Liver (tissue), 3 donors: Measurements from ENCODE around the gene STAT6.

Experiments used
- EGR1 ChIP-seq, 2 donors: IDR thresholded peaks; 2 replicates each; pipeline ENCODE4 v1.6.1; 2016 to 2018; ENCODE audit warnings: antibody characterized with exemption in 2 of 2, low read depth in 2 of 2
- FOXA1 ChIP-seq: IDR thresholded peaks from 2 replicates; pipeline ENCODE4 v1.6.1; 2016; ENCODE audit warnings: antibody characterized with exemption
- FOXA2 ChIP-seq: IDR thresholded peaks from 2 replicates; pipeline ENCODE4 v1.6.1; 2016; ENCODE audit warnings: antibody characterized with exemption
- GABPA ChIP-seq, 2 donors: IDR thresholded peaks in 1 of 2; conservative IDR thresholded peaks in 1 of 2; 2 replicates each; pipeline ENCODE4 v1.6.1; 2016; ENCODE audit warnings: antibody characterized with exemption in 2 of 2, mild to moderate bottlenecking in 1 of 2, moderate library complexity in 1 of 2
- JUND ChIP-seq, 2 donors: IDR thresholded peaks; 2 replicates each; pipeline ENCODE4 v1.6.1; 2016; ENCODE audit warnings: antibody characterized with exemption in 2 of 2
- MAX ChIP-seq: IDR thresholded peaks from 2 replicates; pipeline ENCODE4 v1.6.1; 2016; ENCODE audit warnings: antibody characterized with exemption
- REST ChIP-seq: IDR thresholded peaks from 2 replicates; pipeline ENCODE4 v1.6.1; 2016; ENCODE audit warnings: antibody characterized with exemption, mild to moderate bottlenecking
- RXRA ChIP-seq, 2 donors: IDR thresholded peaks; 2 replicates each; pipeline ENCODE4 v1.6.1; 2017 to 2018; ENCODE audit warnings: antibody characterized with exemption in 2 of 2, mild to moderate bottlenecking in 1 of 2
- SP1 ChIP-seq: IDR thresholded peaks from 2 replicates; pipeline ENCODE4 v1.6.1; 2018; ENCODE audit warnings: antibody characterized with exemption, mild to moderate bottlenecking
- YY1 ChIP-seq: IDR thresholded peaks from 2 replicates; pipeline ENCODE4 v1.6.1; 2016; ENCODE audit warnings: antibody characterized with exemption, mild to moderate bottlenecking
- TF ChIP-seq, protein P1 (sequence below): fragments of 150-350 bp; IDR thresholded peaks from 2 replicates; pipeline ENCODE4 v1.5.1; 2017; ENCODE audit warnings: improper control_type of control experiment, low read depth, low read length; ENCODE audit not compliant: missing input control
- TF ChIP-seq, protein P2 (sequence below): IDR thresholded peaks from 2 replicates; pipeline ENCODE4 v1.6.1; 2016; ENCODE audit warnings: antibody characterized with exemption
- donor health status: healthy.
- donor health status: healthy.

- TF ChIP-seq, protein P1, sequence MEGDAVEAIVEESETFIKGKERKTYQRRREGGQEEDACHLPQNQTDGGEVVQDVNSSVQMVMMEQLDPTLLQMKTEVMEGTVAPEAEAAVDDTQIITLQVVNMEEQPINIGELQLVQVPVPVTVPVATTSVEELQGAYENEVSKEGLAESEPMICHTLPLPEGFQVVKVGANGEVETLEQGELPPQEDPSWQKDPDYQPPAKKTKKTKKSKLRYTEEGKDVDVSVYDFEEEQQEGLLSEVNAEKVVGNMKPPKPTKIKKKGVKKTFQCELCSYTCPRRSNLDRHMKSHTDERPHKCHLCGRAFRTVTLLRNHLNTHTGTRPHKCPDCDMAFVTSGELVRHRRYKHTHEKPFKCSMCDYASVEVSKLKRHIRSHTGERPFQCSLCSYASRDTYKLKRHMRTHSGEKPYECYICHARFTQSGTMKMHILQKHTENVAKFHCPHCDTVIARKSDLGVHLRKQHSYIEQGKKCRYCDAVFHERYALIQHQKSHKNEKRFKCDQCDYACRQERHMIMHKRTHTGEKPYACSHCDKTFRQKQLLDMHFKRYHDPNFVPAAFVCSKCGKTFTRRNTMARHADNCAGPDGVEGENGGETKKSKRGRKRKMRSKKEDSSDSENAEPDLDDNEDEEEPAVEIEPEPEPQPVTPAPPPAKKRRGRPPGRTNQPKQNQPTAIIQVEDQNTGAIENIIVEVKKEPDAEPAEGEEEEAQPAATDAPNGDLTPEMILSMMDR: no peak
- TF ChIP-seq, protein P2, sequence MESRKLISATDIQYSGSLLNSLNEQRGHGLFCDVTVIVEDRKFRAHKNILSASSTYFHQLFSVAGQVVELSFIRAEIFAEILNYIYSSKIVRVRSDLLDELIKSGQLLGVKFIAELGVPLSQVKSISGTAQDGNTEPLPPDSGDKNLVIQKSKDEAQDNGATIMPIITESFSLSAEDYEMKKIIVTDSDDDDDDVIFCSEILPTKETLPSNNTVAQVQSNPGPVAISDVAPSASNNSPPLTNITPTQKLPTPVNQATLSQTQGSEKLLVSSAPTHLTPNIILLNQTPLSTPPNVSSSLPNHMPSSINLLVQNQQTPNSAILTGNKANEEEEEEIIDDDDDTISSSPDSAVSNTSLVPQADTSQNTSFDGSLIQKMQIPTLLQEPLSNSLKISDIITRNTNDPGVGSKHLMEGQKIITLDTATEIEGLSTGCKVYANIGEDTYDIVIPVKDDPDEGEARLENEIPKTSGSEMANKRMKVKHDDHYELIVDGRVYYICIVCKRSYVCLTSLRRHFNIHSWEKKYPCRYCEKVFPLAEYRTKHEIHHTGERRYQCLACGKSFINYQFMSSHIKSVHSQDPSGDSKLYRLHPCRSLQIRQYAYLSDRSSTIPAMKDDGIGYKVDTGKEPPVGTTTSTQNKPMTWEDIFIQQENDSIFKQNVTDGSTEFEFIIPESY: no peak
- TF ChIP-seq GABPA (IDR thresholded peaks at IDR 0.05 in 1 of 2, conservative IDR thresholded peaks at IDR 0.05 in 1 of 2) (no peak), JUND (IDR thresholded peaks at IDR 0.05) (no peak), SP1 (no peak), MAX (no peak), FOXA1 (no peak), FOXA2 (no peak), YY1 (no peak), REST (no peak), RXRA (IDR thresholded peaks at IDR 0.05) (no peak), EGR1 (IDR thresholded peaks at IDR 0.05; ENCODE audit: low read depth in 2 of 2) (no peak)
These were observed 39.3 kb upstream of the STAT6 start for GRCh38 chr12:57150400-57151000.
